ENCODE data around the gene C6orf163.

DNA sequence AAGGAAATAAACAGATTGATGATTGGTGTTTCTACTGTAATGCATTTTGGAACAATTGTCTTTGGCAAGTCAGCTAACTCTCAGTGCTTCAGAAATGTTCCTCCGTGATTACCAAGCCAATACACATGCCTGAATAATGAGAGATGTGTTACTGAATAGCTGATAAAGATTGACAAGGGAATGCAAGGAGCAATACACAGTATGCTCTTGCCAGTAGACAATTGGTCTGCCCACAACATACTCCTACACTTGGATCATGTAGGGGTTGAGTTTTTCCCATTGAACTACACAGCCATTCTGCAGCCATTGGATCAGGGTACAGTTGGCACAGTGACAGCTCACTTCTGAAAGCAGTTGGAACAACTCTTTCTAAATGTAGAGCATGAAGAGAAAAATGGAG is 9.9 kb upstream of the C6orf163 start:
- TF ChIP-seq, protein P1, sequence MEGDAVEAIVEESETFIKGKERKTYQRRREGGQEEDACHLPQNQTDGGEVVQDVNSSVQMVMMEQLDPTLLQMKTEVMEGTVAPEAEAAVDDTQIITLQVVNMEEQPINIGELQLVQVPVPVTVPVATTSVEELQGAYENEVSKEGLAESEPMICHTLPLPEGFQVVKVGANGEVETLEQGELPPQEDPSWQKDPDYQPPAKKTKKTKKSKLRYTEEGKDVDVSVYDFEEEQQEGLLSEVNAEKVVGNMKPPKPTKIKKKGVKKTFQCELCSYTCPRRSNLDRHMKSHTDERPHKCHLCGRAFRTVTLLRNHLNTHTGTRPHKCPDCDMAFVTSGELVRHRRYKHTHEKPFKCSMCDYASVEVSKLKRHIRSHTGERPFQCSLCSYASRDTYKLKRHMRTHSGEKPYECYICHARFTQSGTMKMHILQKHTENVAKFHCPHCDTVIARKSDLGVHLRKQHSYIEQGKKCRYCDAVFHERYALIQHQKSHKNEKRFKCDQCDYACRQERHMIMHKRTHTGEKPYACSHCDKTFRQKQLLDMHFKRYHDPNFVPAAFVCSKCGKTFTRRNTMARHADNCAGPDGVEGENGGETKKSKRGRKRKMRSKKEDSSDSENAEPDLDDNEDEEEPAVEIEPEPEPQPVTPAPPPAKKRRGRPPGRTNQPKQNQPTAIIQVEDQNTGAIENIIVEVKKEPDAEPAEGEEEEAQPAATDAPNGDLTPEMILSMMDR (IDR thresholded peaks at IDR 0.05), result no peak
- no peak for TF ChIP-seq POLR2A (IDR thresholded peaks at IDR 0.05)
